ENCODE data around the gene C4B.

GRCh38 chr6:31968326-31968725, 46.3 kb upstream of the C4B start:
- TF ChIP-seq MAX (IDR thresholded peaks at IDR 0.05) (no peak), E2F6 (IDR thresholded peaks at IDR 0.05; ENCODE audit: borderline replicate concordance, low read depth) (no peak), CEBPB (IDR thresholded peaks at IDR 0.05) (no peak), RFX5 (IDR thresholded peaks at IDR 0.05) (no peak), ZFP36 (IDR thresholded peaks at IDR 0.05; ENCODE audit: borderline replicate concordance, partially characterized antibody) (no peak), CTCF (IDR thresholded peaks at IDR 0.05) (no peak), RCOR1 (IDR thresholded peaks at IDR 0.05; ENCODE audit: low read depth, low read length) (no peak), TP53 (CRISPR knock-in tag; IDR thresholded peaks at IDR 0.05) (no peak), EP300 (IDR thresholded peaks at IDR 0.05) (no peak)
